Uterus (tissue), 2 donors: ENCODE data around the gene PIP5KL1.

Source experiments
- CTCF ChIP-seq, 4 experiments: fragments of 200-600 bp in 2 of 4; fragments of 450-650 bp in 2 of 4; sonication (generic) in 2 of 4; IDR thresholded peaks; one replicate each; pipeline ENCODE4 v1.5.1; 2016 to 2019; ENCODE audit warnings: antibody characterized with exemption in 4 of 4, mild to moderate bottlenecking in 2 of 4, moderate library complexity in 1 of 4
- POLR2A ChIP-seq, 2 donors: fragments of 450-650 bp; IDR thresholded peaks; one replicate each; pipeline ENCODE4 v1.6.1; 2016; ENCODE audit warnings: antibody characterized with exemption in 2 of 2, mild to moderate bottlenecking in 1 of 2, moderate library complexity in 1 of 2

GRCh38 chr9:127910613-127911205, 19.9 kb downstream of the PIP5KL1 start:
- no peak for TF ChIP-seq CTCF (IDR thresholded peaks at IDR 0.05)
- TF ChIP-seq POLR2A (IDR thresholded peaks at IDR 0.05): no peak
